SK-N-SH treated with all-trans-retinoic acid at 6 μM for 48 hours (cell line): ENCODE results near the gene PLOD2.

Source experiments
- ATAC-seq: fragments of 200-7000 bp; cut with Tn5 transposase; 3 replicates; pipeline ENCODE4 v1.9.1; 2020; ENCODE audit warnings: mild to moderate bottlenecking, moderate library complexity
- ARNTL ChIP-seq: fragments of 450-650 bp; formaldehyde crosslinking; IDR thresholded peaks from 2 replicates; pipeline ENCODE4 v1.5.0; 2020; ENCODE audit warnings: low read depth, mild to moderate bottlenecking, moderate library complexity, borderline replicate concordance
- BACH2 ChIP-seq: fragments of 250-450 bp; sonication (Bioruptor Pico); IDR thresholded peaks from 2 replicates; pipeline ENCODE4 v1.9.0; 2021; ENCODE audit warnings: mild to moderate bottlenecking, borderline replicate concordance
- CSRNP3 ChIP-seq: fragments of 250-450 bp; sonication (Bioruptor Pico); IDR thresholded peaks from 2 replicates; pipeline ENCODE4 v1.5.1; 2021; ENCODE audit warnings: mild to moderate bottlenecking, moderate library complexity
- ESRRG ChIP-seq: fragments of 250-450 bp; sonication (Bioruptor Pico); IDR thresholded peaks from 2 replicates; pipeline ENCODE4 v1.6.1; 2021; ENCODE audit warnings: mild to moderate bottlenecking
- GLIS3 ChIP-seq: fragments of 250-450 bp; sonication (Bioruptor Pico); IDR thresholded peaks from 2 replicates; pipeline ENCODE4 v1.5.0; 2020; ENCODE audit warnings: mild to moderate bottlenecking, moderate library complexity
- ISL1 ChIP-seq: fragments of 250-450 bp; sonication (Bioruptor Pico); IDR thresholded peaks from 2 replicates; pipeline ENCODE4 v2.1.2; 2022; ENCODE audit warnings: mild to moderate bottlenecking, moderate library complexity
- OSR1 ChIP-seq: fragments of 250-450 bp; sonication (Bioruptor Pico); IDR thresholded peaks from 2 replicates; pipeline ENCODE4 v1.8.0; 2022; ENCODE audit warnings: moderate library complexity, mild to moderate bottlenecking, inconsistent platforms
- PPARA ChIP-seq: fragments of 250-450 bp; sonication (Bioruptor Pico); IDR thresholded peaks from 2 replicates; pipeline ENCODE4 v1.5.0; 2020; ENCODE audit warnings: mild to moderate bottlenecking, borderline replicate concordance
- RARB ChIP-seq: fragments of 250-450 bp; sonication (Bioruptor Pico); IDR thresholded peaks from 2 replicates; pipeline ENCODE4 v1.8.0; 2021; ENCODE audit warnings: mild to moderate bottlenecking, moderate library complexity
- SNAI2 ChIP-seq: fragments of 250-450 bp; sonication (Bioruptor Pico); IDR thresholded peaks from 2 replicates; pipeline ENCODE4 v1.5.0; 2020; ENCODE audit warnings: mild to moderate bottlenecking, moderate library complexity
- TCF4 ChIP-seq: fragments of 250-450 bp; sonication (Bioruptor Pico); IDR thresholded peaks from 2 replicates; pipeline ENCODE4 v1.8.0; 2021; ENCODE audit warnings: mild to moderate bottlenecking, moderate library complexity, borderline replicate concordance
- TOX ChIP-seq: fragments of 250-450 bp; sonication (Bioruptor Pico); IDR thresholded peaks from 2 replicates; pipeline ENCODE4 v1.8.0; 2021; ENCODE audit warnings: mild to moderate bottlenecking, moderate library complexity, borderline replicate concordance
- ZC3H10 ChIP-seq: fragments of 250-450 bp; sonication (Bioruptor Pico); IDR thresholded peaks from 2 replicates; pipeline ENCODE4 v1.5.1; 2021; ENCODE audit warnings: mild to moderate bottlenecking, moderate library complexity
- ZFP3 ChIP-seq: fragments of 250-450 bp; sonication (Bioruptor Pico); IDR thresholded peaks from 2 replicates; pipeline ENCODE4 v1.5.0; 2020; ENCODE audit warnings: mild to moderate bottlenecking, moderate library complexity
- ZFP30 ChIP-seq: fragments of 450-650 bp; formaldehyde crosslinking; IDR thresholded peaks from 2 replicates; pipeline ENCODE4 v1.5.0; 2022; ENCODE audit warnings: mild to moderate bottlenecking, moderate library complexity
- ZNF565 ChIP-seq: fragments of 450-650 bp; formaldehyde crosslinking; conservative IDR thresholded peaks from 2 replicates; pipeline ENCODE4 v1.5.0; 2020; ENCODE audit warnings: low read depth, mild to moderate bottlenecking, moderate library complexity
- ZNF70 ChIP-seq: fragments of 450-650 bp; formaldehyde crosslinking; IDR thresholded peaks from 2 replicates; pipeline ENCODE4 v1.5.0; 2020; ENCODE audit warnings: mild to moderate bottlenecking, moderate library complexity
- ZNF8 ChIP-seq: fragments of 450-650 bp; formaldehyde crosslinking; IDR thresholded peaks from 2 replicates; pipeline ENCODE4 v1.5.0; 2020; ENCODE audit warnings: mild to moderate bottlenecking, moderate library complexity
- TF ChIP-seq, protein P1 (sequence below): fragments of 250-450 bp; sonication (Bioruptor Pico); IDR thresholded peaks from 2 replicates; pipeline ENCODE4 v1.5.0; 2020; ENCODE audit warnings: mild to moderate bottlenecking, moderate library complexity
- TF ChIP-seq, protein P2 (sequence below): fragments of 250-450 bp; sonication (Bioruptor Pico); IDR thresholded peaks from 2 replicates; pipeline ENCODE4 v1.8.0; 2021; ENCODE audit warnings: low read depth, mild to moderate bottlenecking, moderate library complexity, borderline replicate concordance

The PLOD2 gene

GRCh38 chr3:146090521-146090920, 70.5 kb downstream of the PLOD2 start:
- no peak for ATAC-seq
- TF ChIP-seq ZFP30 (CRISPR knock-in tag), result no peak
- TF ChIP-seq, protein P1, sequence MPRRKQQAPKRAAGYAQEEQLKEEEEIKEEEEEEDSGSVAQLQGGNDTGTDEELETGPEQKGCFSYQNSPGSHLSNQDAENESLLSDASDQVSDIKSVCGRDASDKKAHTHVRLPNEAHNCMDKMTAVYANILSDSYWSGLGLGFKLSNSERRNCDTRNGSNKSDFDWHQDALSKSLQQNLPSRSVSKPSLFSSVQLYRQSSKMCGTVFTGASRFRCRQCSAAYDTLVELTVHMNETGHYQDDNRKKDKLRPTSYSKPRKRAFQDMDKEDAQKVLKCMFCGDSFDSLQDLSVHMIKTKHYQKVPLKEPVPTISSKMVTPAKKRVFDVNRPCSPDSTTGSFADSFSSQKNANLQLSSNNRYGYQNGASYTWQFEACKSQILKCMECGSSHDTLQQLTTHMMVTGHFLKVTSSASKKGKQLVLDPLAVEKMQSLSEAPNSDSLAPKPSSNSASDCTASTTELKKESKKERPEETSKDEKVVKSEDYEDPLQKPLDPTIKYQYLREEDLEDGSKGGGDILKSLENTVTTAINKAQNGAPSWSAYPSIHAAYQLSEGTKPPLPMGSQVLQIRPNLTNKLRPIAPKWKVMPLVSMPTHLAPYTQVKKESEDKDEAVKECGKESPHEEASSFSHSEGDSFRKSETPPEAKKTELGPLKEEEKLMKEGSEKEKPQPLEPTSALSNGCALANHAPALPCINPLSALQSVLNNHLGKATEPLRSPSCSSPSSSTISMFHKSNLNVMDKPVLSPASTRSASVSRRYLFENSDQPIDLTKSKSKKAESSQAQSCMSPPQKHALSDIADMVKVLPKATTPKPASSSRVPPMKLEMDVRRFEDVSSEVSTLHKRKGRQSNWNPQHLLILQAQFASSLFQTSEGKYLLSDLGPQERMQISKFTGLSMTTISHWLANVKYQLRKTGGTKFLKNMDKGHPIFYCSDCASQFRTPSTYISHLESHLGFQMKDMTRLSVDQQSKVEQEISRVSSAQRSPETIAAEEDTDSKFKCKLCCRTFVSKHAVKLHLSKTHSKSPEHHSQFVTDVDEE (CRISPR knock-in tag), result no peak
- TF ChIP-seq SNAI2 (CRISPR knock-in tag), result no peak
- TF ChIP-seq ZNF70 (CRISPR knock-in tag), result no peak
- no peak for TF ChIP-seq TCF4 (CRISPR knock-in tag)
- no peak for TF ChIP-seq RARB
- TF ChIP-seq ZC3H10 (CRISPR knock-in tag), result no peak
- TF ChIP-seq, protein P2, sequence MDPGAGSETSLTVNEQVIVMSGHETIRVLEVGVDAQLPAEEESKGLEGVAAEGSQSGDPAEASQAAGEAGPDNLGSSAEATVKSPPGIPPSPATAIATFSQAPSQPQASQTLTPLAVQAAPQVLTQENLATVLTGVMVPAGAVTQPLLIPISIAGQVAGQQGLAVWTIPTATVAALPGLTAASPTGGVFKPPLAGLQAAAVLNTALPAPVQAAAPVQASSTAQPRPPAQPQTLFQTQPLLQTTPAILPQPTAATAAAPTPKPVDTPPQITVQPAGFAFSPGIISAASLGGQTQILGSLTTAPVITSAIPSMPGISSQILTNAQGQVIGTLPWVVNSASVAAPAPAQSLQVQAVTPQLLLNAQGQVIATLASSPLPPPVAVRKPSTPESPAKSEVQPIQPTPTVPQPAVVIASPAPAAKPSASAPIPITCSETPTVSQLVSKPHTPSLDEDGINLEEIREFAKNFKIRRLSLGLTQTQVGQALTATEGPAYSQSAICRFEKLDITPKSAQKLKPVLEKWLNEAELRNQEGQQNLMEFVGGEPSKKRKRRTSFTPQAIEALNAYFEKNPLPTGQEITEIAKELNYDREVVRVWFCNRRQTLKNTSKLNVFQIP, result no peak
- no peak for TF ChIP-seq GLIS3
- no peak for TF ChIP-seq ARNTL
- no peak for TF ChIP-seq ISL1 (CRISPR knock-in tag)
- TF ChIP-seq CSRNP3 (CRISPR knock-in tag), result no peak
- no peak for TF ChIP-seq OSR1 (CRISPR knock-in tag)

DNA sequence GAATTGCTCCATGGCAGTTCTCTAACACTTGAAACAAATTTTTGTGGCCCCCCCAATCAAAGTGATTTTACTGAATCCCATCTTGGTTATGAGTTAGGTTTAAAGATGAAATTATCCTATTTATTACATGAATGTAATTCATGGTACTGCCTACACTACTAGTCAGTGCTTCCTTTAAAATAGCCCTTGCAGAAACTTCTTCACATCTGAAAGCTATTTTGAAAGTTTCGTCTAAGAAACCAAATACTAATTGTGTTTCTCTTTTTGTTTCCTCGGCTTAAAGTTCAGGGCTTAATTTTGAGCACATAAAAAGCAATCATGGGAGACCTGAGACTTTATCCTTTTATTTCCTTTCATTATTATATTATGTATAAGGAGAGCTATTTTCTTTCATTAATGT, 72.1 kb downstream of the PLOD2 start:
- no peak for TF ChIP-seq ZFP30 (CRISPR knock-in tag)
- TF ChIP-seq CSRNP3 (CRISPR knock-in tag), result no peak
- no peak for TF ChIP-seq ZNF565 (CRISPR knock-in tag)
- TF ChIP-seq, protein P2, result no peak
- TF ChIP-seq, protein P1 (CRISPR knock-in tag), result no peak
- TF ChIP-seq ZFP3 (CRISPR knock-in tag), result no peak
- no peak for TF ChIP-seq PPARA (CRISPR knock-in tag)
- TF ChIP-seq ZNF8 (CRISPR knock-in tag), result no peak
- no peak for TF ChIP-seq ISL1 (CRISPR knock-in tag)

DNA sequence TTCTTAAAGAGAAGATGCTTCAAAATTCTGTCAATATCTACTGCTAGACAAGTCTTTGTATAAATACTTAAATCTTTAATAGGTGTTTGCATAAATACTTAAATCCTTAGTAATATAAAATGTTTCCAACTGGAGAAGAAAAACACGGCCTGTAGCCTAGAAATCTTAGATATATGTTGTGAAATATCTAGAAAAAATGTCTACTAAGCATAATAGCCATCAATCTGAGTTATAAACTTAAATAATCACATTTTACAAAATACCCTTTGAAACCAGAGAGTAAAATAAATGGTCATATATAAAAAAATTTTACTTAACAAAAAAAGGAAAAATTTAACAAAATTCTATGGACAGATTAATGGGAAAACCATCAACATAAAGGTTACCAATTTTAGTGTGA, 73.9 kb downstream of the PLOD2 start:
- no peak for ATAC-seq
- TF ChIP-seq ESRRG (no peak), TCF4 (CRISPR knock-in tag) (no peak), ZFP30 (CRISPR knock-in tag) (no peak), SNAI2 (CRISPR knock-in tag) (no peak), ISL1 (CRISPR knock-in tag) (no peak), ZNF565 (CRISPR knock-in tag) (no peak), PPARA (CRISPR knock-in tag) (no peak), ZNF70 (CRISPR knock-in tag) (no peak), BACH2 (CRISPR knock-in tag) (no peak), CSRNP3 (CRISPR knock-in tag) (no peak), ZC3H10 (CRISPR knock-in tag) (no peak), RARB (no peak), ARNTL (no peak), OSR1 (CRISPR knock-in tag) (no peak), TOX (CRISPR knock-in tag) (no peak)
- TF ChIP-seq, protein P2, result no peak

More for the DNA sequence above, 72.1 kb downstream of the PLOD2 start:
- ATAC-seq, result no peak
